Hepatic stellate cell (primary cell): ENCODE measurements around the gene TMPRSS2.
"Not testable (repeated sequence)": the region's sequence is repeated elsewhere in the genome, so short reads cannot be mapped to it uniquely, and the experiment has no call there.

Experiments
- DNase-seq: peaks from one replicate; pipeline ENCODE4 v3.0.0; 2011; ENCODE audit warnings: low spot score

The TMPRSS2 gene

GRCh38 chr21:41426676-41427404 lies 81.1 kb downstream of the TMPRSS2 start:
- DNase-seq, result peak; percentile 27

- DNase-seq, result peak; percentile 68
These were observed 81.8 kb downstream of the TMPRSS2 start, which contains the start of gene MX1 for GRCh38 chr21:41425954-41426675. Gene MX1, plus strand, starts transcription at chr21:41426239. Its CDS starts 5,832 bp downstream, at chr21:41432071.

- no peak for DNase-seq
These were observed 82.4 kb downstream of the TMPRSS2 start for GRCh38 chr21:41425588-41425953.

GRCh38 chr21:41423305-41423636 lies 84.7 kb downstream of the TMPRSS2 start:
- not testable (repeated sequence) for DNase-seq

GRCh38 chr21:41422546-41423304 lies 85.2 kb downstream of the TMPRSS2 start:
- DNase-seq, result no peak

- not testable (repeated sequence) for DNase-seq
These were observed 87.0 kb downstream of the TMPRSS2 start for GRCh38 chr21:41420998-41421397.

GRCh38 chr21:41419921-41420862 lies 87.8 kb downstream of the TMPRSS2 start:
- DNase-seq, result peak; percentile 91

- DNase-seq, result no peak
These were observed 88.8 kb downstream of the TMPRSS2 start for GRCh38 chr21:41418956-41419680.

- no peak for DNase-seq
These were observed 89.6 kb downstream of the TMPRSS2 start for GRCh38 chr21:41418393-41418792.

GRCh38 chr21:41417505-41417904 lies 90.5 kb downstream of the TMPRSS2 start:
- not testable (repeated sequence) for DNase-seq
